Nephron progenitor cell (in vitro differentiated cells): ENCODE results near the gene GPR45.

Source experiments
- DNase-seq: peaks from one replicate; pipeline ENCODE4 v3.0.0; 2021
- H3K27ac Mint-ChIP-seq: 2 replicates; pipeline ENCODE4 v1.8.0; 2021; ENCODE audit warnings: mild to moderate bottlenecking, moderate library complexity, mixed read lengths
- H3K27me3 Mint-ChIP-seq: 2 replicates; pipeline ENCODE4 v1.8.0; 2021; ENCODE audit warnings: mild to moderate bottlenecking, low read depth, mixed read lengths; ENCODE audit not compliant: poor library complexity
- H3K36me3 Mint-ChIP-seq: 2 replicates; pipeline ENCODE4 v1.8.0; 2021; ENCODE audit warnings: low read depth, mixed read lengths
- H3K4me1 Mint-ChIP-seq: 2 replicates; pipeline ENCODE4 v1.8.0; 2021; ENCODE audit warnings: mixed read lengths
- H3K4me3 Mint-ChIP-seq: 2 replicates; pipeline ENCODE4 v1.8.0; 2021; ENCODE audit warnings: mild to moderate bottlenecking, moderate library complexity, mixed read lengths
- H3K9me3 Mint-ChIP-seq: 2 replicates; pipeline ENCODE4 v1.8.0; 2021; ENCODE audit warnings: mild to moderate bottlenecking, moderate library complexity, mixed read lengths
- TF ChIP-seq, protein P1 (sequence below): fragments of 200-600 bp; sonication (generic); IDR thresholded peaks from 2 replicates; pipeline ENCODE4 v1.5.0; 2021; ENCODE audit warnings: antibody characterized with exemption

The GPR45 gene

DNA sequence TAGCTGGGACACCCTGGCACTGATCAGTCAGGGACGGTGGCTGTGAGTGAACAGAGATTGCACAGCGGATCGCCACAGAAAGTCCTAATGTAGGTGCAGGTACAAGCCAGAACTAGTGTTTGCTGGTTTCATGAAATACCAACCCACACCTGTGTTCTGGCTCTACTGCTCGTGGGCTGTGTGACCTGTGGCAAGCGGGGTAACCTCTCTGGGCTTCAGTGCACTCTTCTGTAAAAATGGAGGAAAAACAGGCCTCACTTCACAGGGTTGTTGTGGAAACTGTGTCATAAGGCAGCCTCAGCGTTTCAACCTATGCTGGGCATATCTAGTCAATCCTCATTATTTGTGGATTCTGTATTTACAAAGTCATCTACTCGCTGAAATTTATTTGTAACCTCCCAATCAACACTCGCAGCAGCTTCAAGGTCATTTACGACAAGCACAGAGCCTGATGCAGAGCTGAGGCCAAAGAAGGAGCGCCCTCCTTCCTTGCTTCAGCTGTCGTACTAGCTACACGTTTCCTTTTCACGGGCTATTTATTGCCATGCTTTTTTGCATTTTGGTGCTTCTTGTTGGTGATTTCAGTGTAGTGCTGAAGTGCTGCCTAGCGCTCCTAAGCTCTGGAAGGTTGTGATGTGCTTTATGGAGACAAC, 30.0 kb downstream of the GPR45 start:
- Mint-ChIP-seq H3K27me3 (peaks cover 2% of the 10 kb centered on the region), H3K27ac (no peak overlapping the region), H3K36me3 (peaks cover 43% of the 10 kb centered on the region), H3K4me3 (no peak overlapping the region), H3K4me1 (no peaks in the 10 kb centered on the region), H3K9me3 (no peaks in the 10 kb centered on the region)
- TF ChIP-seq, protein P1, sequence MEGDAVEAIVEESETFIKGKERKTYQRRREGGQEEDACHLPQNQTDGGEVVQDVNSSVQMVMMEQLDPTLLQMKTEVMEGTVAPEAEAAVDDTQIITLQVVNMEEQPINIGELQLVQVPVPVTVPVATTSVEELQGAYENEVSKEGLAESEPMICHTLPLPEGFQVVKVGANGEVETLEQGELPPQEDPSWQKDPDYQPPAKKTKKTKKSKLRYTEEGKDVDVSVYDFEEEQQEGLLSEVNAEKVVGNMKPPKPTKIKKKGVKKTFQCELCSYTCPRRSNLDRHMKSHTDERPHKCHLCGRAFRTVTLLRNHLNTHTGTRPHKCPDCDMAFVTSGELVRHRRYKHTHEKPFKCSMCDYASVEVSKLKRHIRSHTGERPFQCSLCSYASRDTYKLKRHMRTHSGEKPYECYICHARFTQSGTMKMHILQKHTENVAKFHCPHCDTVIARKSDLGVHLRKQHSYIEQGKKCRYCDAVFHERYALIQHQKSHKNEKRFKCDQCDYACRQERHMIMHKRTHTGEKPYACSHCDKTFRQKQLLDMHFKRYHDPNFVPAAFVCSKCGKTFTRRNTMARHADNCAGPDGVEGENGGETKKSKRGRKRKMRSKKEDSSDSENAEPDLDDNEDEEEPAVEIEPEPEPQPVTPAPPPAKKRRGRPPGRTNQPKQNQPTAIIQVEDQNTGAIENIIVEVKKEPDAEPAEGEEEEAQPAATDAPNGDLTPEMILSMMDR, result no peak
- DNase-seq, result no peak

DNA sequence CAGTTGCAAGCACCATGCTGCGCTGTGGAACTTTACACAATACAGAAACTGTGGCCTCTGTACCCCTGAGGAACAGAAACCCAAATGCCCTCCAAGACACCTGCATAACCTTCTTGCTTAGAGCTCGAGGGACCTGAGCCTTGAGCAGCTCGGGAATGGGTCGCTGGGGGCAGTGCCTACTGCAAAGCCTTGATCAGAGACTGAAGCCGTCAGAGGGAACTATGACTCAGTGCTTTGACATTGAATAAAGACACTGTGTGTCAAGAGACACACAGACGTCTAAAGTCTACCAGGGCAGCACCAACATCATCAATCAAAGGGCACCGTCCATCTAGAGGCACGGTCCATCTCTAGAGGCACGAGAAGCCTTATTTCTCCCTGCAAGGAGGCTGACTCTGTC, 30.6 kb downstream of the GPR45 start:
- Mint-ChIP-seq H3K27ac (no peak overlapping the region), H3K9me3 (no peaks in the 10 kb centered on the region), H3K4me1 (no peaks in the 10 kb centered on the region), H3K36me3 (peaks cover 45% of the 10 kb centered on the region), H3K4me3 (no peak overlapping the region), H3K27me3 (peaks cover 2% of the 10 kb centered on the region)
- TF ChIP-seq, protein P1, result no peak
- no peak for DNase-seq

DNA sequence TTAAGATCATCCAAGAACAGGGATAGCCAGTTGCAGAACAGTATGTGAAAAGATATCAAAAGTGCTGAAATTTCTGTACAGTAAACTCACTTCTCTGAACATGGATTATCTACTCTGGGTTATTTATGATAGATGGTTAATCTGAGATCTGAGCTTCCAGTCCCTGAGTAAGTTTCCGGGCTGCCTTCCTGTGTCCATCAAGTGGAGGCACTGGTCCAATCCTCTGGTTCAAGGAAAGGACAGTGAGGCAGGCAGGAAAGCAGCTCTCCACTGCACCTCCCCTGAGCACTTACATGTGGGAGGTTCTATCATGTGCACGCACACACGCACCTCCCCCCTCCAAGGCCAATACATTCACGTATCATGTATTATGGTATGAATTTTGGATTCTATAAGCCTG, 32.5 kb downstream of the GPR45 start:
- no peaks in the 10 kb centered on the region for H3K9me3 Mint-ChIP-seq
- H3K36me3 Mint-ChIP-seq, result peaks cover 36% of the 10 kb centered on the region
- H3K27ac Mint-ChIP-seq, result no peak overlapping the region
- no peaks in the 10 kb centered on the region for H3K4me1 Mint-ChIP-seq
- DNase-seq, result no peak
- H3K27me3 Mint-ChIP-seq, result peaks cover 2% of the 10 kb centered on the region
- TF ChIP-seq, protein P1, result no peak
- no peak overlapping the region for H3K4me3 Mint-ChIP-seq

DNA sequence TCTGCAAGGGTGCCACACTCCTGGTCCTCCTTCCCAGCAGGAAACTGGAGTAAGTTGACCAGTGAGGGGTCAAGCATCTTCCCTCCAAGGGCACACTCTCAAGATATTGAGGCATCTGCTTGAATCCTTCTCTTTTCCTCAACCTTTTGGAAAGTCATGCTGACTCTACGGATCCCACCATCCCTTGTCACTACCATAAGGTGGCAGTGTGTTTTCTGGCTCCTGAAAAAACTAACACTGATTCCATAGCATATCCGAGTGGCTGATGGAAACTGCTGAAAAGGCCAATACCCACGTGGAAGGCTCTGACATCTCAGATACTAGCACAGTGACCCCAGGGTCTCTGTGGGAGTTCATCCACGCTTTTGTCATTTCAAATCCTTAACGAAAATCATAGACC, 37.1 kb downstream of the GPR45 start:
- H3K4me1 Mint-ChIP-seq, result no peaks in the 10 kb centered on the region
- peaks cover 38% of the 10 kb centered on the region for H3K36me3 Mint-ChIP-seq
- TF ChIP-seq, protein P1, result no peak
- DNase-seq, result no peak
- H3K4me3 Mint-ChIP-seq, result no peak overlapping the region
- H3K27me3 Mint-ChIP-seq, result no peaks in the 10 kb centered on the region
- H3K27ac Mint-ChIP-seq, result no peak overlapping the region
- no peaks in the 10 kb centered on the region for H3K9me3 Mint-ChIP-seq

DNA sequence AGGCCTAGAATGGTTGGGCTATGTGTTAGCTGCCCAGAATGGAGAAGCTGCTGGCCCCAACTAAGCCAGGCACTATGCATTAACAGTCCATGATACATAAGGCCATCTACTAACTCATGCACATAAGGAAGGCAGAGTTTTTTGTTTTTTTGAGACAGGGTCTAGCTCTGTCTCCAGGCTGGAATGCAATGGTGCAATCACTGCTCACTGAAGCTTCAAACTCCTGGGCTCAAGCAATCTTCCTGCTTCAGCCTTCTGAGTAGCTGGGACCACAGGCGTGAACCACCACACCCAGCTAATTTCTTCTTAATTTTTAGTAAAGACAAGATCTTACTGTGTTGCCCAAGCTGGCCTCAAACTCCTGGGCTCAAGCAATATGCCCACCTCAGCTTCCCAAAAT, 37.6 kb downstream of the GPR45 start:
- Mint-ChIP-seq H3K4me3 (no peak overlapping the region), H3K27me3 (no peaks in the 10 kb centered on the region), H3K27ac (no peak overlapping the region), H3K36me3 (peaks cover 37% of the 10 kb centered on the region), H3K4me1 (no peaks in the 10 kb centered on the region), H3K9me3 (no peaks in the 10 kb centered on the region)
- DNase-seq, result no peak
- TF ChIP-seq, protein P1, result no peak

DNA sequence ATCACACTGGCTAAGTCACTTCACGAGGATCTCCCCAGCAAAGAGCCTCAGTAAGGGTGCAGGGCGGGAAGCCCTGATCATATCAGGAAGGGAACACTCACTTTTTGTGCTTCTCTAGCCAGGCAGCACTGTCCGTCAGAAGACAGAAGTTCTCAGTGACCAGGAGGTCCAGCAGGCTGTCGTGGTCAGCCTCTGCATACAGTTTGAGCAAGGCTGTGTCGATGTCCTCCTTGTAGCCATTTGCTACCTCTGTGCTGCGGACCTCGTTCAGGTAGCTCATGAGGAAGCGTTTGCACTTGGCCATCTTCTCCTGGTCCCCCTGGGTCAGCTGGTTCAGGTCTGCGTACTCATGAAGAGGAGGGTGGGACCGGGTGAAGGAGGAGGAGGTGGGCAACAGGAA, 38.7 kb downstream of the GPR45 start:
- H3K4me1 Mint-ChIP-seq, result no peaks in the 10 kb centered on the region
- H3K4me3 Mint-ChIP-seq, result no peak overlapping the region
- H3K36me3 Mint-ChIP-seq, result peaks cover 35% of the 10 kb centered on the region
- H3K9me3 Mint-ChIP-seq, result no peaks in the 10 kb centered on the region
- TF ChIP-seq, protein P1, result no peak
- no peak overlapping the region for H3K27ac Mint-ChIP-seq
- DNase-seq, result no peak
- H3K27me3 Mint-ChIP-seq, result no peaks in the 10 kb centered on the region
